Fibroblast of skin of back (primary cell): ENCODE measurements around the gene ARVCF.
A peak's percentile ranks its signal among the peaks of the same experiment; 100 is the strongest.
"Not testable (repeated sequence)": the region's sequence is repeated elsewhere in the genome, so short reads cannot be mapped to it uniquely, and the experiment has no call there.

ENCODE experiments used
- DNase-seq: peaks from one replicate; pipeline ENCODE4 v3.0.0-alpha.2; 2013

Gene ARVCF

GRCh38 chr22:19959587-19960490 is 56.8 kb downstream of the ARVCF start:
- DNase-seq, result no peak

- peak; percentile 48 for DNase-seq
These were observed 57.5 kb downstream of the ARVCF start for GRCh38 chr22:19959043-19959586.

GRCh38 chr22:19958083-19959042 is 58.3 kb downstream of the ARVCF start:
- DNase-seq, result peak; percentile 28

- no peak for DNase-seq
These were observed 59.2 kb downstream of the ARVCF start for GRCh38 chr22:19957445-19957844.

- no peak for DNase-seq
These were observed 61.1 kb downstream of the ARVCF start for GRCh38 chr22:19955241-19956128.

GRCh38 chr22:19951346-19951745 is 65.3 kb downstream of the ARVCF start:
- DNase-seq, result no peak

GRCh38 chr22:19948057-19948760 is 68.4 kb downstream of the ARVCF start:
- no peak for DNase-seq

GRCh38 chr22:19943082-19944026 is 73.3 kb downstream of the ARVCF start:
- DNase-seq, result peak; percentile 97

- DNase-seq, result peak; percentile 81
These were observed 74.2 kb downstream of the ARVCF start for GRCh38 chr22:19942157-19943081.

GRCh38 chr22:19941365-19942082 is 75.1 kb downstream of the ARVCF start, which contains the start of the genes COMT and TXNRD2:
TSS of gene COMT (plus strand) at chr22:19941772. CDS start at chr22:19962527, 20,755 bp downstream.
TSS of gene TXNRD2 (minus strand) at chr22:19941818. CDS start at chr22:19941803, 15 bp downstream.
- peak; percentile 75 for DNase-seq

- DNase-seq, result peak; percentile 9
These were observed 75.9 kb downstream of the ARVCF start for GRCh38 chr22:19940536-19941364.

GRCh38 chr22:19937616-19938473 is 78.8 kb downstream of the ARVCF start:
- no peak for DNase-seq

GRCh38 chr22:19936513-19936912 is 80.1 kb downstream of the ARVCF start:
- DNase-seq, result no peak

GRCh38 chr22:19935123-19935718 is 81.4 kb downstream of the ARVCF start:
- not testable (repeated sequence) for DNase-seq
